HuH-7.5 (cell line): ENCODE data around the gene SPINK9.

Source experiments
- DNase-seq: peaks from one replicate; pipeline ENCODE4 v3.0.0; 2011; ENCODE audit warnings: low spot score

SPINK9 gene

GRCh38 chr5:148368299-148368698, 32.9 kb downstream of the SPINK9 start:
- DNase-seq = no peak

- DNase-seq = no peak
These were observed 36.9 kb downstream of the SPINK9 start for GRCh38 chr5:148372166-148372725.

- no peak for DNase-seq
These were observed 37.5 kb downstream of the SPINK9 start for GRCh38 chr5:148372893-148373292.

GRCh38 chr5:148374690-148375360, 39.5 kb downstream of the SPINK9 start:
- no peak for DNase-seq

GRCh38 chr5:148376198-148376597, 40.8 kb downstream of the SPINK9 start:
- DNase-seq = no peak

GRCh38 chr5:148378670-148379069, 43.3 kb downstream of the SPINK9 start:
- DNase-seq = no peak

- DNase-seq = no peak
These were observed 44.0 kb downstream of the SPINK9 start for GRCh38 chr5:148379340-148379739.

- no peak for DNase-seq
These were observed 46.5 kb downstream of the SPINK9 start for GRCh38 chr5:148381906-148382305.

- DNase-seq = no peak
These were observed 47.6 kb downstream of the SPINK9 start for GRCh38 chr5:148382961-148383360.

GRCh38 chr5:148383564-148384379, 48.4 kb downstream of the SPINK9 start, which contains the start of gene FBXO38:
Gene FBXO38, plus strand, starts transcription at chr5:148383958. Its CDS starts 10,819 bp downstream, at chr5:148394777.
- peak; percentile 55 for DNase-seq

- DNase-seq = no peak
These were observed 49.0 kb downstream of the SPINK9 start for GRCh38 chr5:148384380-148384737.

- DNase-seq = no peak
These were observed 49.7 kb downstream of the SPINK9 start for GRCh38 chr5:148385094-148385493.

GRCh38 chr5:148386041-148386440, 50.7 kb downstream of the SPINK9 start:
- DNase-seq = no peak

GRCh38 chr5:148387325-148387724, 52.0 kb downstream of the SPINK9 start:
- DNase-seq = no peak

- DNase-seq = no peak
These were observed 53.3 kb downstream of the SPINK9 start for GRCh38 chr5:148388696-148389095.
